GM23338 (cell line): ENCODE measurements around the gene NDUFA11. TPM values are rescaled to one million over a fixed set of nuclear protein-coding genes. Genes with fewer than 3 reads are reported as not detected.

ENCODE experiments used
- CREB1 ChIP-seq: fragments of 250-450 bp; sonication (Bioruptor Pico); IDR thresholded peaks from 2 replicates; pipeline ENCODE4 v1.5.0; 2020; ENCODE audit warnings: low read depth, mild to moderate bottlenecking, moderate library complexity
- EZH2 ChIP-seq: fragments of 200-600 bp; sonication (generic); IDR thresholded peaks from one replicate; pipeline ENCODE4 v1.8.0; 2017; ENCODE audit warnings: antibody characterized with exemption, mild to moderate bottlenecking, low read depth; ENCODE audit not compliant: unreplicated experiment
- JUNB ChIP-seq: IDR thresholded peaks from one replicate; pipeline ENCODE4 v1.6.1; 2016; ENCODE audit warnings: antibody characterized with exemption; ENCODE audit not compliant: unreplicated experiment
- NANOG ChIP-seq: IDR thresholded peaks from 2 replicates; pipeline ENCODE4 v1.6.1; 2016; ENCODE audit warnings: antibody characterized with exemption, borderline replicate concordance
- ZNF114 ChIP-seq: fragments of 250-450 bp; sonication (Bioruptor Pico); IDR thresholded peaks from 2 replicates; pipeline ENCODE4 v1.5.0; 2020; ENCODE audit warnings: mild to moderate bottlenecking, moderate library complexity
- polyA plus RNA-seq: library from polyadenylated mRNA; unstranded; fragments of >200 nt; fragmentation: Nextera tagmentation; extraction: Ambion mirVana; gene quantifications from 2 replicates; pipeline ENCODE4 v1.2.1, GENCODE V29; 2016
- total RNA-seq: library from RNA; depleted of rRNA; stranded (reverse); fragments of >200 nt; shearing (Covaris generic); gene quantifications from 2 replicates; pipeline ENCODE4 v1.2.3, GENCODE V29; 2014
- TF ChIP-seq, protein P1 (sequence below): fragments of 250-450 bp; sonication (Bioruptor Pico); IDR thresholded peaks from 2 replicates; pipeline ENCODE4 v1.5.0; 2020; ENCODE audit warnings: mild to moderate bottlenecking, moderate library complexity
- TF ChIP-seq, protein P2 (sequence below): IDR thresholded peaks from one replicate; pipeline ENCODE4 v1.6.1; 2018; ENCODE audit warnings: antibody characterized with exemption; ENCODE audit not compliant: unreplicated experiment

NDUFA11 gene
- total and polyA plus RNA-seq, 2 experiments from 2014 or later = 171 to 523 TPM

DNA sequence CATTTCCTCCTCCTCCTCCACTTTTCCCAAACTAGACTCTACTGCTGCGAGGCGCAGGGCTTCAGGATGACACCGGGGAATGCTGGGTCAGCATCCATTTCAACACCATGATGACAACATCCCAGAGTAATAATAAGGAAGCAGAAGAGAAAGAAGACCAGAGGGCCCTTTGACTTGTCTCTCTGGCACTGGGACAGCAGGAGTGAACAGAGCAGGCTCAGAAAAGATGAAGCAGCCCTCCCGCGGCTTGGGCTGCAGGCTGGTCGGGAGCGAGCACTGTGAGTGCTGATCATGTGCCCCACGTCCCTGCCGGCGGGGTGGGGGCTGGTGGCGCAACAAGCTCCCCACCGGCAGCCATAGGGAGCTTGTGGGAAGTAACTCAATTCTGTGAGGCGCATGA, 43.8 kb upstream of the NDUFA11 start (continued):
- TF ChIP-seq, protein P1, sequence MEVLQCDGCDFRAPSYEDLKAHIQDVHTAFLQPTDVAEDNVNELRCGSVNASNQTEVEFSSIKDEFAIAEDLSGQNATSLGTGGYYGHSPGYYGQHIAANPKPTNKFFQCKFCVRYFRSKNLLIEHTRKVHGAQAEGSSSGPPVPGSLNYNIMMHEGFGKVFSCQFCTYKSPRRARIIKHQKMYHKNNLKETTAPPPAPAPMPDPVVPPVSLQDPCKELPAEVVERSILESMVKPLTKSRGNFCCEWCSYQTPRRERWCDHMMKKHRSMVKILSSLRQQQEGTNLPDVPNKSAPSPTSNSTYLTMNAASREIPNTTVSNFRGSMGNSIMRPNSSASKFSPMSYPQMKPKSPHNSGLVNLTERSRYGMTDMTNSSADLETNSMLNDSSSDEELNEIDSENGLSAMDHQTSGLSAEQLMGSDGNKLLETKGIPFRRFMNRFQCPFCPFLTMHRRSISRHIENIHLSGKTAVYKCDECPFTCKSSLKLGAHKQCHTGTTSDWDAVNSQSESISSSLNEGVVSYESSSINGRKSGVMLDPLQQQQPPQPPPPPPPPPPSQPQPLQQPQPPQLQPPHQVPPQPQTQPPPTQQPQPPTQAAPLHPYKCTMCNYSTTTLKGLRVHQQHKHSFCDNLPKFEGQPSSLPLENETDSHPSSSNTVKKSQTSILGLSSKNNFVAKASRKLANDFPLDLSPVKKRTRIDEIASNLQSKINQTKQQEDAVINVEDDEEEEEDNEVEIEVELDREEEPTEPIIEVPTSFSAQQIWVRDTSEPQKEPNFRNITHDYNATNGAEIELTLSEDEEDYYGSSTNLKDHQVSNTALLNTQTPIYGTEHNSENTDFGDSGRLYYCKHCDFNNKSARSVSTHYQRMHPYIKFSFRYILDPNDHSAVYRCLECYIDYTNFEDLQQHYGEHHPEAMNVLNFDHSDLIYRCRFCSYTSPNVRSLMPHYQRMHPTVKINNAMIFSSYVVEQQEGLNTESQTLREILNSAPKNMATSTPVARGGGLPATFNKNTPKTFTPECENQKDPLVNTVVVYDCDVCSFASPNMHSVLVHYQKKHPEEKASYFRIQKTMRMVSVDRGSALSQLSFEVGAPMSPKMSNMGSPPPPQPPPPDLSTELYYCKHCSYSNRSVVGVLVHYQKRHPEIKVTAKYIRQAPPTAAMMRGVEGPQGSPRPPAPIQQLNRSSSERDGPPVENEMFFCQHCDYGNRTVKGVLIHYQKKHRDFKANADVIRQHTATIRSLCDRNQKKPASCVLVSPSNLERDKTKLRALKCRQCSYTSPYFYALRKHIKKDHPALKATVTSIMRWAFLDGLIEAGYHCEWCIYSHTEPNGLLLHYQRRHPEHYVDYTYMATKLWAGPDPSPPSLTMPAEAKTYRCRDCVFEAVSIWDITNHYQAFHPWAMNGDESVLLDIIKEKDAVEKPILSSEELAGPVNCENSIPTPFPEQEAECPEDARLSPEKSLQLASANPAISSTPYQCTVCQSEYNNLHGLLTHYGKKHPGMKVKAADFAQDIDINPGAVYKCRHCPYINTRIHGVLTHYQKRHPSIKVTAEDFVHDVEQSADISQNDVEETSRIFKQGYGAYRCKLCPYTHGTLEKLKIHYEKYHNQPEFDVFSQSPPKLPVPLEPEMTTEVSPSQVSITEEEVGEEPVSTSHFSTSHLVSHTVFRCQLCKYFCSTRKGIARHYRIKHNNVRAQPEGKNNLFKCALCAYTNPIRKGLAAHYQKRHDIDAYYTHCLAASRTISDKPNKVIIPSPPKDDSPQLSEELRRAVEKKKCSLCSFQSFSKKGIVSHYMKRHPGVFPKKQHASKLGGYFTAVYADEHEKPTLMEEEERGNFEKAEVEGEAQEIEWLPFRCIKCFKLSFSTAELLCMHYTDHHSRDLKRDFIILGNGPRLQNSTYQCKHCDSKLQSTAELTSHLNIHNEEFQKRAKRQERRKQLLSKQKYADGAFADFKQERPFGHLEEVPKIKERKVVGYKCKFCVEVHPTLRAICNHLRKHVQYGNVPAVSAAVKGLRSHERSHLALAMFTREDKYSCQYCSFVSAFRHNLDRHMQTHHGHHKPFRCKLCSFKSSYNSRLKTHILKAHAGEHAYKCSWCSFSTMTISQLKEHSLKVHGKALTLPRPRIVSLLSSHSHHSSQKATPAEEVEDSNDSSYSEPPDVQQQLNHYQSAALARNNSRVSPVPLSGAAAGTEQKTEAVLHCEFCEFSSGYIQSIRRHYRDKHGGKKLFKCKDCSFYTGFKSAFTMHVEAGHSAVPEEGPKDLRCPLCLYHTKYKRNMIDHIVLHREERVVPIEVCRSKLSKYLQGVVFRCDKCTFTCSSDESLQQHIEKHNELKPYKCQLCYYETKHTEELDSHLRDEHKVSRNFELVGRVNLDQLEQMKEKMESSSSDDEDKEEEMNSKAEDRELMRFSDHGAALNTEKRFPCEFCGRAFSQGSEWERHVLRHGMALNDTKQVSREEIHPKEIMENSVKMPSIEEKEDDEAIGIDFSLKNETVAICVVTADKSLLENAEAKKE = no peak
- TF ChIP-seq, protein P2, sequence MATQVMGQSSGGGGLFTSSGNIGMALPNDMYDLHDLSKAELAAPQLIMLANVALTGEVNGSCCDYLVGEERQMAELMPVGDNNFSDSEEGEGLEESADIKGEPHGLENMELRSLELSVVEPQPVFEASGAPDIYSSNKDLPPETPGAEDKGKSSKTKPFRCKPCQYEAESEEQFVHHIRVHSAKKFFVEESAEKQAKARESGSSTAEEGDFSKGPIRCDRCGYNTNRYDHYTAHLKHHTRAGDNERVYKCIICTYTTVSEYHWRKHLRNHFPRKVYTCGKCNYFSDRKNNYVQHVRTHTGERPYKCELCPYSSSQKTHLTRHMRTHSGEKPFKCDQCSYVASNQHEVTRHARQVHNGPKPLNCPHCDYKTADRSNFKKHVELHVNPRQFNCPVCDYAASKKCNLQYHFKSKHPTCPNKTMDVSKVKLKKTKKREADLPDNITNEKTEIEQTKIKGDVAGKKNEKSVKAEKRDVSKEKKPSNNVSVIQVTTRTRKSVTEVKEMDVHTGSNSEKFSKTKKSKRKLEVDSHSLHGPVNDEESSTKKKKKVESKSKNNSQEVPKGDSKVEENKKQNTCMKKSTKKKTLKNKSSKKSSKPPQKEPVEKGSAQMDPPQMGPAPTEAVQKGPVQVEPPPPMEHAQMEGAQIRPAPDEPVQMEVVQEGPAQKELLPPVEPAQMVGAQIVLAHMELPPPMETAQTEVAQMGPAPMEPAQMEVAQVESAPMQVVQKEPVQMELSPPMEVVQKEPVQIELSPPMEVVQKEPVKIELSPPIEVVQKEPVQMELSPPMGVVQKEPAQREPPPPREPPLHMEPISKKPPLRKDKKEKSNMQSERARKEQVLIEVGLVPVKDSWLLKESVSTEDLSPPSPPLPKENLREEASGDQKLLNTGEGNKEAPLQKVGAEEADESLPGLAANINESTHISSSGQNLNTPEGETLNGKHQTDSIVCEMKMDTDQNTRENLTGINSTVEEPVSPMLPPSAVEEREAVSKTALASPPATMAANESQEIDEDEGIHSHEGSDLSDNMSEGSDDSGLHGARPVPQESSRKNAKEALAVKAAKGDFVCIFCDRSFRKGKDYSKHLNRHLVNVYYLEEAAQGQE = no peak
- TF ChIP-seq CREB1 (CRISPR knock-in tag) (no peak), ZNF114 (CRISPR knock-in tag) (no peak), EZH2 (no peak), NANOG (no peak), JUNB (no peak)
